Measurements from ENCODE around the gene TEX38.

DNA sequence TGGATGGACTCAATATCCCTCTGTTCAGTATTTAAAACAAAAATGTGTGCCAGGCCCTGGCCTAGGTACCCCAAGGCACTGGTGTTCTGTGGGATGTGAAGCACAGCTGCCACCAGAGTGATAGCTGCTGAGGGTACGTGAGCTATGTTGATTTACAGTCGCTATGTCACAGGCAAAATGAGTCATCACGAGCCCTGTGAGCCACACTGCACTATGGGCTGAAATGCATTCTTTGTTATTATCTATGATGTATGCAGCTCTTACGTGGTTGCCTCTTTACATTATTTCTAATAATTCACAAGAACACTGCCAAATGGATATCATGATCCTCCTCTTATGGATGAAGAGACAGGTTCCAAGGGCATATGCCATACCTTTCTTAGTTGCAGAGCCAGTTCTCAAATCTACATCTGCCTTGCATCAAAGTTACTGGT is 2.1 kb downstream of the TEX38 start:
- TF ChIP-seq, protein P1, sequence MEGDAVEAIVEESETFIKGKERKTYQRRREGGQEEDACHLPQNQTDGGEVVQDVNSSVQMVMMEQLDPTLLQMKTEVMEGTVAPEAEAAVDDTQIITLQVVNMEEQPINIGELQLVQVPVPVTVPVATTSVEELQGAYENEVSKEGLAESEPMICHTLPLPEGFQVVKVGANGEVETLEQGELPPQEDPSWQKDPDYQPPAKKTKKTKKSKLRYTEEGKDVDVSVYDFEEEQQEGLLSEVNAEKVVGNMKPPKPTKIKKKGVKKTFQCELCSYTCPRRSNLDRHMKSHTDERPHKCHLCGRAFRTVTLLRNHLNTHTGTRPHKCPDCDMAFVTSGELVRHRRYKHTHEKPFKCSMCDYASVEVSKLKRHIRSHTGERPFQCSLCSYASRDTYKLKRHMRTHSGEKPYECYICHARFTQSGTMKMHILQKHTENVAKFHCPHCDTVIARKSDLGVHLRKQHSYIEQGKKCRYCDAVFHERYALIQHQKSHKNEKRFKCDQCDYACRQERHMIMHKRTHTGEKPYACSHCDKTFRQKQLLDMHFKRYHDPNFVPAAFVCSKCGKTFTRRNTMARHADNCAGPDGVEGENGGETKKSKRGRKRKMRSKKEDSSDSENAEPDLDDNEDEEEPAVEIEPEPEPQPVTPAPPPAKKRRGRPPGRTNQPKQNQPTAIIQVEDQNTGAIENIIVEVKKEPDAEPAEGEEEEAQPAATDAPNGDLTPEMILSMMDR (IDR thresholded peaks at IDR 0.05), result no peak
- TF ChIP-seq ZFX (IDR thresholded peaks at IDR 0.05; ENCODE audit: borderline replicate concordance), result no peak

All from 22Rv1 (cell line).